ENCODE measurements around the gene PRSS22. TPM values are rescaled to one million over a fixed set of nuclear protein-coding genes. Genes with fewer than 3 reads are reported as not detected.

Gene PRSS22
- total RNA-seq, 2 donors from 2014 or later = 18.6 to 30.9 TPM

- intact Hi-C loops (cut with DNase I) = loop anchor here (5.0 kb wide), 1 partner anchor 88 kb away; the partner anchor contains the start of gene ELOB
These were observed 7.7 kb upstream of the PRSS22 start for GRCh38 chr16:2865651-2866050.

GRCh38 chr16:2860826-2861567 lies 3.0 kb upstream of the PRSS22 start:
- Histone ChIP-seq H3K9me3 (no peaks in the 10 kb centered on the region), H3K27me3 (replicated peaks; ENCODE audit: insufficient read depth) (no peaks in the 10 kb centered on the region), H3K27ac (no peak overlapping the region), H3K4me3 (no peak overlapping the region), H3K36me3 (no peaks in the 10 kb centered on the region), H3K4me1 (replicated peaks) (no peaks in the 10 kb centered on the region)
- no peak for TF ChIP-seq POLR2AphosphoS5 (IDR thresholded peaks at IDR 0.05)
- TF ChIP-seq CTCF (IDR thresholded peaks at IDR 0.05) = no peak
- no peak for TF ChIP-seq POLR2A (IDR thresholded peaks at IDR 0.05)
- 70% methylated on average over 8 of the region's 8 CpGs for WGBS
- no peak for DNase-seq (ENCODE audit: low spot score)
- intact Hi-C loops (cut with DNase I) = no loop called here

More at GRCh38 chr16:2865651-2866050, 7.7 kb upstream of the PRSS22 start:
- no peak overlapping the region for H3K27ac ChIP-seq
- no peak overlapping the region for H3K4me3 ChIP-seq
- no peaks in the 10 kb centered on the region for H3K4me1 ChIP-seq (replicated peaks)
- DNase-seq (ENCODE audit: low spot score) = no peak
- no peaks in the 10 kb centered on the region for H3K9me3 ChIP-seq
- H3K27me3 ChIP-seq (replicated peaks; ENCODE audit: insufficient read depth) = no peaks in the 10 kb centered on the region
- 57% methylated on average over 4 of the region's 4 CpGs for WGBS
- no peaks in the 10 kb centered on the region for H3K36me3 ChIP-seq
- no peak for TF ChIP-seq CTCF (IDR thresholded peaks at IDR 0.05)
- no peak for TF ChIP-seq POLR2AphosphoS5 (IDR thresholded peaks at IDR 0.05)

GRCh38 chr16:2859686-2860265 lies 1.8 kb upstream of the PRSS22 start:
- no peaks in the 10 kb centered on the region for H3K4me1 ChIP-seq (replicated peaks)
- 86% methylated on average over 7 of the region's 10 CpGs for WGBS
- no peak overlapping the region for H3K4me3 ChIP-seq
- no peaks in the 10 kb centered on the region for H3K36me3 ChIP-seq
- intact Hi-C loops (cut with DNase I) = no loop called here
- DNase-seq (ENCODE audit: low spot score) = no peak
- H3K27ac ChIP-seq = no peak overlapping the region
- H3K9me3 ChIP-seq = no peaks in the 10 kb centered on the region
- H3K27me3 ChIP-seq (replicated peaks; ENCODE audit: insufficient read depth) = no peaks in the 10 kb centered on the region
- TF ChIP-seq CTCF (IDR thresholded peaks at IDR 0.05) = no peak
- TF ChIP-seq POLR2AphosphoS5 (IDR thresholded peaks at IDR 0.05) = no peak
- no peak for TF ChIP-seq POLR2A (IDR thresholded peaks at IDR 0.05)

GRCh38 chr16:2858245-2859025 lies 465 bp upstream of the PRSS22 start:
- H3K4me1 ChIP-seq (replicated peaks) = no peaks in the 10 kb centered on the region
- H3K36me3 ChIP-seq = no peaks in the 10 kb centered on the region
- 16% methylated on average over 21 of the region's 23 CpGs for WGBS
- H3K27me3 ChIP-seq (replicated peaks; ENCODE audit: insufficient read depth) = no peaks in the 10 kb centered on the region
- H3K27ac ChIP-seq = peak overlapping the region; percentile 86 to 88
- intact Hi-C loops (cut with DNase I) = no loop called here
- DNase-seq (ENCODE audit: low spot score) = peak; percentile 83
- H3K4me3 ChIP-seq = peak overlapping the region; percentile 21 to 42
- TF ChIP-seq CTCF (IDR thresholded peaks at IDR 0.05) (peak in 2 of 4 experiments; percentile 51 to 64), POLR2A (IDR thresholded peaks at IDR 0.05) (no peak), POLR2AphosphoS5 (IDR thresholded peaks at IDR 0.05) (peak; percentile 76)
- H3K9me3 ChIP-seq = no peaks in the 10 kb centered on the region

Measured in prostate gland (tissue), 2 donors.